Body of pancreas (tissue), 4 donors: ENCODE measurements around the gene DNAJB1. TPM values are rescaled to one million over a fixed set of nuclear protein-coding genes. Genes with fewer than 3 reads are reported as not detected.

Experiments
- ATAC-seq: fragments of 150-250 bp; one replicate; pipeline ENCODE4 v1.9.1; 2016
- DNase-seq, 4 donors: peaks; one replicate each; pipeline ENCODE4 v3.0.0-alpha.2; 2019
- H3K27ac ChIP-seq, 4 donors: fragments of 200-600 bp; sonication (generic); 1 replicate in 3 of 4; 2 replicates in 1 of 4; pipeline versions ENCODE4 v1.5.1 to v1.6.1; 2016 to 2019; ENCODE audit warnings: mild to moderate bottlenecking in 1 of 4, mixed read lengths in 1 of 4, moderate library complexity in 1 of 4
- H3K27me3 ChIP-seq, 2 donors: fragments of 200-600 bp; sonication (generic); one replicate each; pipeline ENCODE4 v1.6.0; 2016; ENCODE audit warnings: mild to moderate bottlenecking in 1 of 2
- H3K36me3 ChIP-seq, 2 donors: fragments of 200-600 bp; sonication (generic); replicated peaks in 1 of 2; 2 replicates each; pipeline ENCODE4 v1.5.1; 2016; ENCODE audit warnings: low read depth in 2 of 2; ENCODE audit not compliant: insufficient read depth in 1 of 2
- H3K4me1 ChIP-seq: fragments of 200-600 bp; sonication (generic); one replicate; pipeline ENCODE4 v1.6.0; 2016
- H3K4me3 ChIP-seq, 2 donors: fragments of 200-600 bp; sonication (generic); 1 replicate in 1 of 2; 2 replicates in 1 of 2; pipeline ENCODE4 v1.5.1; 2016 to 2019
- H3K9me3 ChIP-seq, 3 donors: fragments of 200-600 bp; sonication (generic); 1 replicate in 2 of 3; 2 replicates in 1 of 3; pipeline ENCODE4 v1.5.1; 2016
- CTCF ChIP-seq, 7 experiments: fragments of 450-650 bp in 4 of 7; fragments of 200-600 bp in 3 of 7; sonication (generic) in 3 of 7; IDR thresholded peaks; one replicate each; pipeline ENCODE4 v1.5.1; 2016 to 2019; ENCODE audit warnings: antibody characterized with exemption in 7 of 7
- POLR2A ChIP-seq, 3 donors: fragments of 450-650 bp; IDR thresholded peaks; one replicate each; pipeline ENCODE4 v1.6.1; 2016; ENCODE audit warnings: antibody characterized with exemption in 3 of 3, mild to moderate bottlenecking in 2 of 3
- WGBS, 2 donors: methylation state at CpG; one replicate each; pipeline ENCODE4 v1.1.5; 2017; 5-methylcytosine and 5-hydroxymethylcytosine counted together
- intact Hi-C: fragments of 100-400 bp; cut with DNase I; formaldehyde crosslinking; loops from one replicate; pipeline ENCODE4 v1.15.1; 2023
- total RNA-seq, 2 donors: library from RNA; depleted of rRNA; stranded (reverse); fragments of >200 nt; gene quantifications; one replicate each; pipeline ENCODE4 v1.1.0, GENCODE V29; 2016

DNAJB1 gene
- total RNA-seq, 2 donors from 2014 or later: 24.4 to 33.2 TPM

GRCh38 chr19:14561847-14562351 lies 43.7 kb upstream of the DNAJB1 start:
- peak overlapping the region; percentile 10 to 55 (median 47) for H3K27ac ChIP-seq
- no peaks in the 10 kb centered on the region for H3K36me3 ChIP-seq
- H3K4me1 ChIP-seq: peaks cover 17% of the 10 kb centered on the region
- H3K9me3 ChIP-seq: no peaks in the 10 kb centered on the region
- ATAC-seq (peak; percentile 43), DNase-seq (peak; percentile 33 to 70 (median 46))
- no peak overlapping the region for H3K4me3 ChIP-seq
- 58 to 72% methylated on average over 5 to 17 of the region's 22 CpGs for WGBS, 2 donors
- intact Hi-C loops: loop anchor here (10.0 kb wide), 1 partner anchor 123 kb away; no protein-coding TSS in a partner anchor
- TF ChIP-seq POLR2A (IDR thresholded peaks at IDR 0.05) (no peak), CTCF (IDR thresholded peaks at IDR 0.05) (no peak)
- H3K27me3 ChIP-seq: no peaks in the 10 kb centered on the region

GRCh38 chr19:14561249-14561648 lies 43.1 kb upstream of the DNAJB1 start:
- Histone ChIP-seq H3K27ac (peak overlapping the region in 2 of 4 donors; percentile 47 to 55), H3K4me1 (peaks cover 23% of the 10 kb centered on the region), H3K36me3 (no peaks in the 10 kb centered on the region), H3K9me3 (no peaks in the 10 kb centered on the region), H3K27me3 (no peaks in the 10 kb centered on the region), H3K4me3 (no peak overlapping the region)
- WGBS, 2 donors: 73 to 93% methylated on average over 5 of the region's 8 CpGs
- DNase-seq (no peak), ATAC-seq (no peak)
- TF ChIP-seq CTCF (IDR thresholded peaks at IDR 0.05) (no peak), POLR2A (IDR thresholded peaks at IDR 0.05) (no peak)
- intact Hi-C loops: loop anchor here (10.0 kb wide), 1 partner anchor 124 kb away; no protein-coding TSS in a partner anchor

- Histone ChIP-seq H3K4me1 (peaks cover 23% of the 10 kb centered on the region), H3K4me3 (no peak overlapping the region), H3K9me3 (no peaks in the 10 kb centered on the region), H3K27me3 (no peaks in the 10 kb centered on the region), H3K27ac (peak overlapping the region in 1 of 4 donors; percentile 3), H3K36me3 (no peaks in the 10 kb centered on the region)
- DNase-seq (no peak), ATAC-seq (no peak)
- intact Hi-C loops: loop anchor here (10.0 kb wide), 1 partner anchor 124 kb away; no protein-coding TSS in a partner anchor
- TF ChIP-seq POLR2A (IDR thresholded peaks at IDR 0.05) (no peak), CTCF (IDR thresholded peaks at IDR 0.05) (no peak)
- WGBS, 2 donors: 79% methylated on average over 6 of the region's 6 CpGs; no CpG with 5 or more reads in 1 of the 2 donors
These were observed 42.5 kb upstream of the DNAJB1 start for GRCh38 chr19:14560776-14561108.

GRCh38 chr19:14559916-14560775 lies 41.9 kb upstream of the DNAJB1 start:
- no peak overlapping the region for H3K4me3 ChIP-seq
- intact Hi-C loops: loop anchor here (10.0 kb wide), 1 partner anchor 125 kb away; no protein-coding TSS in a partner anchor
- DNase-seq (no peak), ATAC-seq (no peak)
- 72 to 78% methylated on average over 13 to 28 of the region's 28 CpGs for WGBS, 2 donors
- TF ChIP-seq CTCF (IDR thresholded peaks at IDR 0.05): no peak
- no peak for TF ChIP-seq POLR2A (IDR thresholded peaks at IDR 0.05)
- no peaks in the 10 kb centered on the region for H3K27me3 ChIP-seq
- H3K27ac ChIP-seq: no peak overlapping the region
- no peaks in the 10 kb centered on the region for H3K36me3 ChIP-seq
- peaks cover 23% of the 10 kb centered on the region for H3K4me1 ChIP-seq
- no peaks in the 10 kb centered on the region for H3K9me3 ChIP-seq
